Glomerular endothelial cell (primary cell): ENCODE results near the gene TCF15. TPM values are rescaled to one million over a fixed set of nuclear protein-coding genes. Genes with fewer than 3 reads are reported as not detected.
"Not testable (repeated sequence)": the region's sequence is repeated elsewhere in the genome, so short reads cannot be mapped to it uniquely, and the experiment has no call there.

Experiments used
- DNase-seq: peaks from one replicate; pipeline ENCODE4 v3.0.0-alpha.2; 2011; ENCODE audit warnings: low read depth, low spot score; ENCODE audit errors: extremely low read depth
- total RNA-seq: library from RNA; depleted of rRNA; stranded (reverse); fragments of >200 nt; gene quantifications from 2 replicates; pipeline ENCODE4 v1.2.3, GENCODE V29; 2015

TCF15 gene
- total RNA-seq, 1 donor from 2014 or later, result 20.4 TPM

GRCh38 chr20:584161-584970 is 25.7 kb downstream of the TCF15 start:
- DNase-seq, result no peak

GRCh38 chr20:582204-582603 is 27.9 kb downstream of the TCF15 start:
- DNase-seq, result no peak

- not testable (repeated sequence) for DNase-seq
These were observed 31.0 kb downstream of the TCF15 start for GRCh38 chr20:578940-579690.

- no peak for DNase-seq
These were observed 32.8 kb downstream of the TCF15 start for GRCh38 chr20:577167-577791.

- DNase-seq, result no peak
These were observed 34.0 kb downstream of the TCF15 start for GRCh38 chr20:576156-576555.

GRCh38 chr20:575230-575629 is 34.9 kb downstream of the TCF15 start:
- no peak for DNase-seq

GRCh38 chr20:574297-574942 is 35.7 kb downstream of the TCF15 start:
- DNase-seq, result no peak

GRCh38 chr20:573414-574296 is 36.5 kb downstream of the TCF15 start:
- no peak for DNase-seq

GRCh38 chr20:572727-573126 is 37.4 kb downstream of the TCF15 start:
- DNase-seq, result no peak

GRCh38 chr20:571754-572441 is 38.2 kb downstream of the TCF15 start:
- no peak for DNase-seq

GRCh38 chr20:568673-569415 is 41.3 kb downstream of the TCF15 start:
- no peak for DNase-seq

GRCh38 chr20:568097-568652 is 41.9 kb downstream of the TCF15 start:
- no peak for DNase-seq

GRCh38 chr20:564192-564591 is 45.9 kb downstream of the TCF15 start:
- DNase-seq, result no peak

GRCh38 chr20:563187-563586 is 46.9 kb downstream of the TCF15 start:
- no peak for DNase-seq

GRCh38 chr20:562232-562897 is 47.7 kb downstream of the TCF15 start:
- no peak for DNase-seq

GRCh38 chr20:561437-562231 is 48.5 kb downstream of the TCF15 start:
- DNase-seq, result peak; percentile 60

GRCh38 chr20:560680-561079 is 49.4 kb downstream of the TCF15 start:
- no peak for DNase-seq
